Head of caudate nucleus (tissue), 42 donors: ENCODE results near the gene TRMT2A.
"Not testable (repeated sequence)": the region's sequence is repeated elsewhere in the genome, so short reads cannot be mapped to it uniquely, and the experiment has no call there.

Experiments
- DNase-seq, 42 donors: peaks; one replicate each; pipeline versions ENCODE4 v3.0.0 to v3.0.0-alpha.2; 2020 to 2021; ENCODE audit warnings: mixed read lengths in 7 of 42
- intact Hi-C: fragments of 100-400 bp; cut with DNase I; formaldehyde crosslinking; loops from one replicate; pipeline ENCODE4 v1.15.0; 2022

Gene TRMT2A, protein sequence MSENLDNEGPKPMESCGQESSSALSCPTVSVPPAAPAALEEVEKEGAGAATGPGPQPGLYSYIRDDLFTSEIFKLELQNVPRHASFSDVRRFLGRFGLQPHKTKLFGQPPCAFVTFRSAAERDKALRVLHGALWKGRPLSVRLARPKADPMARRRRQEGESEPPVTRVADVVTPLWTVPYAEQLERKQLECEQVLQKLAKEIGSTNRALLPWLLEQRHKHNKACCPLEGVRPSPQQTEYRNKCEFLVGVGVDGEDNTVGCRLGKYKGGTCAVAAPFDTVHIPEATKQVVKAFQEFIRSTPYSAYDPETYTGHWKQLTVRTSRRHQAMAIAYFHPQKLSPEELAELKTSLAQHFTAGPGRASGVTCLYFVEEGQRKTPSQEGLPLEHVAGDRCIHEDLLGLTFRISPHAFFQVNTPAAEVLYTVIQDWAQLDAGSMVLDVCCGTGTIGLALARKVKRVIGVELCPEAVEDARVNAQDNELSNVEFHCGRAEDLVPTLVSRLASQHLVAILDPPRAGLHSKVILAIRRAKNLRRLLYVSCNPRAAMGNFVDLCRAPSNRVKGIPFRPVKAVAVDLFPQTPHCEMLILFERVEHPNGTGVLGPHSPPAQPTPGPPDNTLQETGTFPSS

GRCh38 chr22:20116951-20117632 lies at the start of gene TRMT2A:
Gene TRMT2A (minus strand): TSS chr22:20117226. CDS start chr22:20116906, 320 bp downstream.
- intact Hi-C loops = loop anchor here (2.0 kb wide), 1 partner anchor 38 kb away; no protein-coding TSS in a partner anchor
- peak; percentile 91 to 99 (median 97) for DNase-seq

- intact Hi-C loops = loop anchor here (10.0 kb wide), 1 partner anchor 48 kb away; no protein-coding TSS in a partner anchor
- DNase-seq = no peak
Observed at GRCh38 chr22:20166703-20167102, 49.7 kb upstream of the TRMT2A start.

DNA sequence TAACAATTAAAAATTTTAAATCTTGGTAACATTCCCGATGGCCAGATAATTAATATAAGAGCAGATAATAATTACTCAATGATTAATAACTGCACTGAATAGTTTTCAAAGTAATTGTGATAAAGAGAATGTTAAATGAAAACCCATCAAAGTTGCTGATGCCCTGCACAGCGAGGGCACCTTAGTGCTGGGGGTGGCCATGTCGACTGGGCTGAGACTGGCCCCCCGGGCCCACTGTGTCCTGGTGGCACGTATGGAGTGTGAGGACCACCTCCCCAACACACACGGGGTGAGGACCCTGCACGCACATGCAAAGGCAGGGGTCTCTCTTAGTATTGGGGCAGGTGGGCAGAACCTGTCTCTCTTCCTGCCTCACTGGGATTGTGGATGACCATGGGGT lies 48.9 kb upstream of the TRMT2A start:
- intact Hi-C loops = loop anchor here (10.0 kb wide), 1 partner anchor 49 kb away; no protein-coding TSS in a partner anchor
- no peak for DNase-seq

GRCh38 chr22:20165421-20165820 lies 48.4 kb upstream of the TRMT2A start:
- intact Hi-C loops = loop anchor here (10.0 kb wide), 1 partner anchor 49 kb away; no protein-coding TSS in a partner anchor
- no peak for DNase-seq

DNA sequence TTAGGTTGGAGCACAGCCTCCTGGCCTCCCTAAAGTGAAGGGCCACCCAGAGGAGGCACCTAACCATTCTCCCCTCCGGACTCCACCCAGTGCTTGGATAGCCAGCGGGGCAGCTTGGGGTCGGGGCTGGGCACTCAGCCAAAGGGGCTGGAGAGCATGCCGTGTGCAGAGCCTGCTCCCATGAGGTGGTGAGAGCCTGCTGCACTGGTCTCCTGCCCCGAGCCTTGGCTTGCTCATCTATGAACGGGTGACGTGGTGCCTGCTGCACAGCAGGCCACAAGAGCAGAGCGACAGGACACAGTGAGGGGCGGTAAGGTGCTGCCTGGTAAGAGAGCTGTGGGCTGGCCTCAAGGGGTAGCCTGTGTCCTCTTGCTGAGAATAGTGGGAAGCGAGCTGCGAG lies 47.8 kb upstream of the TRMT2A start:
- no peak for DNase-seq
- intact Hi-C loops = loop anchor here (10.0 kb wide), 1 partner anchor 50 kb away; no protein-coding TSS in a partner anchor

DNA sequence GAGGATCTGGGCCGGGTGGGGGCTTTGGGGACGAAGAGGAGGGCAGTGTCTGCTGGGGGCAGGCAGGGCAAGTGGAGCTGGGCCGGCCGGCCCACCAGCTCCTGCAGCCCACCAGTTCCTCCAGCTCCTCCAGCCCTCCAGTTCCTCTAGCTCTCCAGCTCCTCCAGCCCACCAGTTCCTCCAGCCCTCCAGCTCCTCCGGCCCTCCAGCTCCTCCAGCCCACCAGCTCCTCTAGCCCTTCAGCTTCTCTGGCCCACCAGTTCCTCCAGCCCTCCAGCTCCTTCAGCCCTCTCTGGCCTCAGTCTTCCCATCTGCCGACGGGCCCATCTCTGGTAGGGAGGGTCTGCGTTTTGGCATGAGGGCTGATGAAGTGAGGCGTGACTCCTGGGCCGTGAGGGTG lies 43.0 kb upstream of the TRMT2A start:
- DNase-seq = no peak
- intact Hi-C loops = loop anchor here (10.0 kb wide), 1 partner anchor 55 kb away; no protein-coding TSS in a partner anchor

- intact Hi-C loops = loop anchor here (5.0 kb wide), 2 partner anchors 108 to 128 kb away; partner anchors contain the start of gene RTN4R
- DNase-seq = not testable (repeated sequence)
Observed at GRCh38 chr22:20159531-20159930, 42.5 kb upstream of the TRMT2A start.

DNA sequence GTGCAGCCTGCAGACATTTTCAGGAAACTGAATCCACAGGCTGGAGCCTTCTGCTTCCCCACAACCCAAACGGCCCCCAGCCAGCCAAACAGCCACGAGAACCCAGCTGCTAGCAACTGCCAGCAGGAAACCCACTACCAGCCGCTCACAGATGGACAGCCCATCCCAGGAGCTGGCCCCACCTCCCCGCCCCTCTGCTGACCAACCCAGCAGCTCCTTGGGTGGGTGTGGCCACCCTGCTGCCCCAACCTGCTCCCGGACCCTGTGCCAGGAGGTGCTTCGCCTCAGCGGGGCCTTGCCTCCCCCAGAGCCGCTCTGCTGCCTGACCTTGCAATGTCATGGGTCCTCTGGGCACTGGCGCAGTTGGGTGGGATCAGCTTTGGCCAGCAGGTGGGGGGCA lies 42.0 kb upstream of the TRMT2A start:
- DNase-seq = no peak
- intact Hi-C loops = loop anchor here (5.0 kb wide), 2 partner anchors 108 to 128 kb away; partner anchors contain the start of gene RTN4R

DNA sequence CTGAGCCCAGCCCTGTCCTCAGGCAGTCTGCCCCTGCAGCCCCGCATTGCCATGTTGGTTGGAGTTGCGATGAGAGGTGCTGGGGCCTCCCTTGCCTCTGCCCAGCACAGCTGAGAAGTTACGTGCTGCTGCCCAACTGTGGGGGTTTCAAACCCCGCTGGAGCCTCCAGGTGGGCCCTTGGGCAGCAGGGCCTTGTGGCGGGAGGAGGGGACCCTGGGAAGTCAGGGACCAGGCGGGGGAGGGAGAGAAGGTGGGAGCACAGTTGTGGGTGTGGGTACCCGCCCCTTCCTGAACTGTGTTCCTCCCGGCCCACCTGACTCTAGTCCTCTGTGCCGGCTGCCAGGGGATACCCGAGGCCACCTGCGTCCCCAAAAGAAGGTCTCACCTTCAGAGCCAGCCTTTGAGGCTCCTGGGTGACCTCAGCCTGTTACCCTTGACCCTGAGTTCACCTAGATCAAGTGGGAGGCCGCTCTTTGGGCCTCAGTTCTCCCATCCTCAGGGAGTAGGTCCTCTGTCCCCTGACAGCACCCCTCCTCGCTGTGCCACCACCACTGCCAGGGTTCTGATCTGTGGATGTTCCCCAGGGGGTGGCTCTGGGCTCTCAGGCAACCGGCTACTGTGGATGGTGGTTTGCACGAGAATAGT lies 41.5 kb upstream of the TRMT2A start:
- intact Hi-C loops = loop anchor here (5.0 kb wide), 2 partner anchors 109 to 129 kb away; partner anchors contain the start of gene RTN4R
- DNase-seq = no peak

DNA sequence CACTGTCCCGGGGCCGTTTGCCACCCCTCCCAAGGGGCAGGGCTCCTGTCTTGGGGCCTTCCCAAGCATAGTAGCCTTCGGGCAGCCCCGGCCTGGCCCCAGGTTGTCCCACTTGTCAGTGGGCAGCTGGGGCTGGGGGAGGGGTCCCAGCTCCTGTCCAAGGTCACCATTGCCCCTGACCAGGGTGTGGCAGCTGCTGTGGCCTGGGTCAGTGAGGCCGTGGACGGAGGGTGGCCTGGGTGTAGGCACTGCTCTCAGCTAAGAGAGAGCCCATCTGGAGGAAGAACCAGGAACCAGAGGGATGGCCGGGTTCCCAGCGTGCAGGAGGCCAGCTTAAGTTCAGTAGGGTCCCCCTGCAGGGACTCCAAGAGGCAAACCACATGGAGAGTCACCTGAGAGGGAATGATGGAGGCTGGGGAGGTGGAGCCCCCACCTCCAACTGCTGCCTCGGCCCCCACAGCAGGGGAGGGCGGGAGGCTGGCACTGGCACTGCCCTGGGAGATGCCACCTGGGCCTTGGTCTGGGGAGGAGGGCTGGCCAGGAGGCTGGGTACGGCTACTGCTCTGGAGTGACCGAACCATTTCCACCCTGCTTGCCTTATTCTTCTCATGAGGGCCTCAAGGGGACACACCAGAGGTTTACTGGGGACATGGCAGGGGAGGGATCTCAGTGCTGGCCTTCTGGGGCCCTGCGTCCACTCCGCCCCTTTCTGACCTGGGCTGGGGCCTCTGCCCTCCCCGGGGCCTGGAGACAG lies 40.6 kb upstream of the TRMT2A start:
- no peak for DNase-seq
- intact Hi-C loops = loop anchor here (5.0 kb wide), 2 partner anchors 110 to 130 kb away; partner anchors contain the start of gene RTN4R

GRCh38 chr22:20156611-20157429 lies 39.8 kb upstream of the TRMT2A start:
- DNase-seq = peak; percentile 61 to 97 (median 90)
- intact Hi-C loops = loop anchor here (5.0 kb wide), 2 partner anchors 110 to 130 kb away; partner anchors contain the start of gene RTN4R

- intact Hi-C loops = loop anchor here (5.0 kb wide), 2 partner anchors 111 to 131 kb away; partner anchors contain the start of gene RTN4R
- DNase-seq = no peak
Observed at GRCh38 chr22:20156042-20156389, 39.0 kb upstream of the TRMT2A start.

- intact Hi-C loops = loop anchor here (5.0 kb wide), 2 partner anchors 112 to 132 kb away; partner anchors contain the start of gene RTN4R
- DNase-seq = peak; percentile 40 to 87 (median 71)
Observed at GRCh38 chr22:20155330-20156041, 38.5 kb upstream of the TRMT2A start.

- intact Hi-C loops = loop anchor here (5.0 kb wide), 2 partner anchors 113 to 133 kb away; partner anchors contain the start of gene RTN4R
Observed at GRCh38 chr22:20154602-20155187, 37.7 kb upstream of the TRMT2A start.

DNA sequence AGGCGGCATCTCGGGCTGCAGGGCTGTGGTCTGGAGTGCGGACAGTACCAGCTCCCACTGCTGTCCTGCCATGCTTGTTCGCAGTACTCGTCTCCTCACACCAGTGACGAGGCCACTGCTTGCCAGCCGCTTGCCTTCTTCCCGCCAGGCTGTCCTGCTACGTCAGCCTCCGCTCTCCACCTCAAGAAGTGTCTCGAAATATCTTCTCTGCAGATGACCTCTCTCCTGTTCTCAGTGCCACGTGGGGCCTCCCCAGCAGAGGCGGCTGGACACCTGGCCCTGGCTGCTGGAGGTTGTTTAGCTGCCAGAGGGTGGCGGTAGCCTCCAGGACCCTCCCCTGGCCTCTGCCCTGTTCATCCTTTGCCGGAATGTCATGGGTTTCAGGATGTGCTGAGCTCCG lies 36.9 kb upstream of the TRMT2A start:
- intact Hi-C loops = no loop called here
- no peak for DNase-seq

More at GRCh38 chr22:20154602-20155187, 37.7 kb upstream of the TRMT2A start:
- DNase-seq = no peak

GRCh38 chr22:20152464-20152890 lies 35.5 kb upstream of the TRMT2A start:
- DNase-seq = no peak
- intact Hi-C loops = no loop called here
